HG02623 (cell line): ENCODE results near the gene JOSD2.
"Not testable (repeated sequence)": the region's sequence is repeated elsewhere in the genome, so short reads cannot be mapped to it uniquely, and the experiment has no call there.

Experiments used
- ATAC-seq: cut with Tn5 transposase; IDR thresholded peaks from one replicate; pipeline ENCODE4 v1.9.1; 2021; ENCODE audit warnings: moderate library complexity; ENCODE audit not compliant: unreplicated experiment

JOSD2 gene

GRCh38 chr19:50478901-50479715, 31.9 kb downstream of the JOSD2 start:
- no peak for ATAC-seq

- no peak for ATAC-seq
Measured at GRCh38 chr19:50477751-50478515, 33.1 kb downstream of the JOSD2 start.

- ATAC-seq, result no peak
Measured at GRCh38 chr19:50476907-50477238, 34.1 kb downstream of the JOSD2 start.

GRCh38 chr19:50476224-50476906, 34.6 kb downstream of the JOSD2 start, which contains the start of the genes EMC10 and GARIN5A:
Gene EMC10 (plus strand): TSS chr19:50476507. CDS start chr19:50476545, 38 bp downstream.
Gene GARIN5A (minus strand): TSS chr19:50476848. CDS start chr19:50476388, 460 bp downstream.
- ATAC-seq, result peak; percentile 76

GRCh38 chr19:50475736-50476223, 35.2 kb downstream of the JOSD2 start:
- peak; percentile 3 for ATAC-seq

- no peak for ATAC-seq
Measured at GRCh38 chr19:50475101-50475568, 35.9 kb downstream of the JOSD2 start.

GRCh38 chr19:50473336-50473735, 37.7 kb downstream of the JOSD2 start:
- ATAC-seq, result not testable (repeated sequence)

- no peak for ATAC-seq
Measured at GRCh38 chr19:50468818-50469217, 42.2 kb downstream of the JOSD2 start.

- ATAC-seq, result no peak
Measured at GRCh38 chr19:50467566-50467965, 43.4 kb downstream of the JOSD2 start.

GRCh38 chr19:50466706-50467039, 44.3 kb downstream of the JOSD2 start:
- no peak for ATAC-seq

- no peak for ATAC-seq
Measured at GRCh38 chr19:50465986-50466705, 44.8 kb downstream of the JOSD2 start.

- no peak for ATAC-seq
Measured at GRCh38 chr19:50465000-50465399, 46.0 kb downstream of the JOSD2 start.

GRCh38 chr19:50464348-50464747, 46.6 kb downstream of the JOSD2 start:
- no peak for ATAC-seq

- no peak for ATAC-seq
Measured at GRCh38 chr19:50462970-50463369, 48.0 kb downstream of the JOSD2 start.

- ATAC-seq, result no peak
Measured at GRCh38 chr19:50461066-50461875, 49.7 kb downstream of the JOSD2 start.

GRCh38 chr19:50460161-50460765, 50.7 kb downstream of the JOSD2 start:
- no peak for ATAC-seq

GRCh38 chr19:50459638-50460037, 51.4 kb downstream of the JOSD2 start:
- ATAC-seq, result no peak

- ATAC-seq, result no peak
Measured at GRCh38 chr19:50459067-50459456, 51.9 kb downstream of the JOSD2 start.

- no peak for ATAC-seq
Measured at GRCh38 chr19:50458396-50459066, 52.5 kb downstream of the JOSD2 start.
